NB4 (cell line): ENCODE measurements around the gene ADAMTS2.

ENCODE experiments used
- CTCF ChIP-seq: IDR thresholded peaks from one replicate; pipeline ENCODE4 v1.5.1; 2012; ENCODE audit warnings: low read depth, low read length
- MAX ChIP-seq: IDR thresholded peaks from 2 replicates; pipeline ENCODE4 v1.6.1; 2011; ENCODE audit warnings: low read depth, low read length
- MYC ChIP-seq: IDR thresholded peaks from 2 replicates; pipeline ENCODE4 v1.6.1; 2011; ENCODE audit warnings: low read depth, low read length
- POLR2A ChIP-seq: IDR thresholded peaks from 2 replicates; pipeline ENCODE4 v1.6.1; 2011; ENCODE audit warnings: mild to moderate bottlenecking; ENCODE audit not compliant: insufficient read length; ENCODE audit errors: extremely low read depth

GRCh38 chr5:179206366-179206765 lies 138.9 kb downstream of the ADAMTS2 start:
- no peak for TF ChIP-seq POLR2A
- no peak for TF ChIP-seq CTCF
- no peak for TF ChIP-seq MYC
- no peak for TF ChIP-seq MAX
